Naive thymus-derived CD4-positive, alpha-beta T cell (primary cell): ENCODE measurements around the gene SCD5. TPM values are rescaled to one million over a fixed set of nuclear protein-coding genes. Genes with fewer than 3 reads are reported as not detected.

Source experiments
- ATAC-seq: fragments of 150-1000 bp; cut with Tn5 transposase; 2 replicates; pipeline ENCODE4 v1.10.0; 2021; ENCODE audit warnings: mild to moderate bottlenecking, moderate library complexity
- CTCF ChIA-PET: fragments of 350-600 bp; sonication (Branson Sonifier 250); formaldehyde crosslinking; loops from one replicate; lab custom pipeline; 2021; ENCODE audit warnings: antibody characterized with exemption; lab: Charles Lee
- POLR2A ChIA-PET: fragments of 350-600 bp; sonication (Branson Sonifier 250); formaldehyde crosslinking; loops from one replicate; lab custom pipeline; 2021; ENCODE audit warnings: antibody characterized with exemption, inconsistent platforms; lab: Charles Lee
- DNase-seq, 9 donors: peaks; one replicate each; pipeline versions ENCODE4 v3.0.0 to v3.0.0-alpha.2; 2020 to 2022; ENCODE audit warnings: mixed read lengths in 1 of 9
- H3K27ac ChIP-seq: one replicate; pipeline ENCODE4 v1.7.0; 2013; ENCODE audit warnings: mild to moderate bottlenecking, low read depth, low read length, moderate library complexity
- H3K27me3 ChIP-seq, 2 donors: one replicate each; pipeline ENCODE4 v1.7.0; 2013; ENCODE audit warnings: low read length in 2 of 2, mild to moderate bottlenecking in 2 of 2, moderate library complexity in 2 of 2; ENCODE audit not compliant: control insufficient read depth in 2 of 2, insufficient read depth in 2 of 2
- H3K36me3 ChIP-seq, 3 experiments: 1 replicate in 2 of 3; 2 replicates in 1 of 3; pipeline ENCODE4 v1.7.0; 2013; ENCODE audit warnings: low read length in 3 of 3, mild to moderate bottlenecking in 3 of 3, moderate library complexity in 1 of 3; ENCODE audit not compliant: insufficient read depth in 3 of 3, control insufficient read depth in 2 of 3
- H3K4me1 ChIP-seq, 2 donors: one replicate each; pipeline ENCODE4 v1.7.0; 2013; ENCODE audit warnings: low read length in 2 of 2, mild to moderate bottlenecking in 2 of 2, moderate library complexity in 1 of 2; ENCODE audit not compliant: control insufficient read depth in 2 of 2, insufficient read depth in 2 of 2
- H3K4me3 ChIP-seq: 2 replicates; pipeline ENCODE4 v1.7.0; 2013; ENCODE audit warnings: mild to moderate bottlenecking, low read length
- H3K9me3 ChIP-seq, 3 experiments: 1 replicate in 2 of 3; 2 replicates in 1 of 3; pipeline ENCODE4 v1.7.0; 2013; ENCODE audit warnings: low read length in 3 of 3; ENCODE audit not compliant: control insufficient read depth in 2 of 3
- H3K27ac Mint-ChIP-seq, 9 donors: one replicate each; pipeline ENCODE4 v1.8.0; 2020 to 2022; ENCODE audit warnings: mixed read lengths in 9 of 9, mild to moderate bottlenecking in 8 of 9, moderate library complexity in 5 of 9, inconsistent platforms in 2 of 9
- H3K27me3 Mint-ChIP-seq, 5 donors: one replicate each; pipeline ENCODE4 v1.8.0; 2021 to 2022; ENCODE audit warnings: mixed read lengths in 5 of 5, mild to moderate bottlenecking in 1 of 5
- H3K36me3 Mint-ChIP-seq, 5 donors: one replicate each; pipeline ENCODE4 v1.8.0; 2020 to 2022; ENCODE audit warnings: mixed read lengths in 5 of 5, mild to moderate bottlenecking in 3 of 5, inconsistent platforms in 1 of 5
- H3K4me1 Mint-ChIP-seq, 7 donors: one replicate each; pipeline ENCODE4 v1.8.0; 2020 to 2022; ENCODE audit warnings: mixed read lengths in 7 of 7, mild to moderate bottlenecking in 3 of 7, inconsistent platforms in 1 of 7
- H3K4me3 Mint-ChIP-seq, 10 donors: one replicate each; pipeline ENCODE4 v1.8.0; 2020 to 2022; ENCODE audit warnings: mild to moderate bottlenecking in 10 of 10, mixed read lengths in 10 of 10, moderate library complexity in 6 of 10, inconsistent platforms in 2 of 10
- H3K9me3 Mint-ChIP-seq, 11 donors: one replicate each; pipeline ENCODE4 v1.8.0; 2020 to 2022; ENCODE audit warnings: mixed read lengths in 11 of 11, mild to moderate bottlenecking in 4 of 11, inconsistent platforms in 1 of 11, moderate library complexity in 1 of 11
- intact Hi-C, 2 donors: fragments of 100-400 bp; cut with micrococcal nuclease; formaldehyde crosslinking; loops; one replicate each; pipeline ENCODE4 v1.15.1; 2023
- polyA plus RNA-seq, 2 donors: library from polyadenylated mRNA; unstranded; fragments of 300-500 nt; fragmentation: Illumina TruSeq; gene quantifications; one replicate each; pipeline ENCODE4 v1.2.3, GENCODE V29; 2021
- total RNA-seq, 6 experiments: library from RNA in 5 of 6; stranded (reverse) in 5 of 6; gene quantifications; 1 replicate in 5 of 6; 2 replicates in 1 of 6; pipeline ENCODE4 v1.2.3 and lab custom pipeline; 2021 to 2026

Gene SCD5
- total and polyA plus RNA-seq, 7 experiments from 2014 or later, result 0.13 to 1.5 (median 0.44) TPM; not detected in 4

DNA sequence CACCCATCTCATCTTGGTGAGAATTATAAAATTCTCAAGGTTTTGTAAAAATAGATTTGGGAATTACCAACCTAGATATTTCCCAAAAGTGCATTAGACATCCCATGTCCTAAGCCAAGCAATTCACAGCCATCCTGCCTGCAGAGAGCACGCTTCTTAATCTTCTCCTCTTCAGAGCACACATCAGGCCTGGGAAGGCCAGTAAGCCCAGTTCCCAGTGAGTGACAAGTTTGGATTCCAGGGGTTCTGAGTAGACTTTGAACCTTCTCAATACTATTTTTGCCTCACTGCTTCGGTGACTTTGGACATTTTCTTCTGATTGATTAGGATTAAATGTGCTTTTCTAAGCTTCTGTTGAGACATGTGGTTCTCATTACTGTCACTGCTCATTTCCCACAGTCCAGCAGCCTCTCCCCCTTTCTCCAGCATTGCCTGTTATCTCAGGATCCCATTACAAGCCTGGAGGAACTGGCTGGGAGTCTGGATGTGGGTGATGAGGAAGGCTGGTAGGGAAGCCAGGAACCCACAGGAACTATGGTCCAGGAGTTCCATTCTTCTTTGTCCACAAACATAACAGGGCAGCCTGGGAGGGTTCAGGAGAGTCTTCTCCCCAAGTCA, 180.4 kb downstream of the SCD5 start:
- Histone ChIP-seq H3K27ac (no peak overlapping the region), H3K4me3 (no peak overlapping the region), H3K4me1 (no peaks in the 10 kb centered on the region), H3K9me3 (no peaks in the 10 kb centered on the region), H3K27me3 (no peaks in the 10 kb centered on the region), H3K36me3 (no peaks in the 10 kb centered on the region)
- POLR2A ChIA-PET, result no interaction called here
- no peaks in the 10 kb centered on the region for H3K36me3 Mint-ChIP-seq
- no peaks in the 10 kb centered on the region for H3K9me3 Mint-ChIP-seq
- intact Hi-C loops, result no loop called here
- DNase-seq (no peak), ATAC-seq (no peak)
- H3K4me1 Mint-ChIP-seq, result no peaks in the 10 kb centered on the region
- peaks cover 0 to 9% (median 4%) of the 10 kb centered on the region in 5 donors for H3K27me3 Mint-ChIP-seq
- CTCF ChIA-PET, result no interaction called here
- H3K27ac Mint-ChIP-seq, result no peak overlapping the region
- no peak overlapping the region for H3K4me3 Mint-ChIP-seq

DNA sequence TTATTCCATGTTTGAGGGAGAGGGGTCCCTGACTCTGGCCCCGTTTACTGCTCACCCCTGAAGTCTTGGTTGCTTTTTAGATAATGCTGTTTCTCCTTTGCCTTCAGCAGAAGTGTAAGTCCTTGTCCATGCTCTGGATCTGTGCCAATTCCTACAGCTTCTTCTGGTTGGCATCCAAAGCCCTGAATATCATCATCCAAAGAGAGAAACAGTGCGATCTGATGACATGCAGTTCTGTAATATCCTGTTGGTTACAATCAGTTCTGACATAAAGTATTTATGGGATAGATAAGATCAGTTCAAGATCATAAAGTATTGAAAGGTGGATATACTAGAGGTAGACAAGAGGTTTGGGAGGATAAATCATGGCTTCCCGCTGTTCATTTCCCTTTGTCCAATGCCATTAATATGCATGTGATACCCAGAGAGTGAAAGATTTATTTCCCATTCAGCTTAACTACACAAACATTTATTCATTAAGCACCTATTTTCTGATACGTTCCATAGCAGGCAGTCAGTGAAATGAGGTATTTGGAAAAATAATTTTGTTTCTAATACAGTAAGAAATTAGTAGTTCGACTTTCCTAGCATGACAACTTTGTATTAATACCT, 183.7 kb downstream of the SCD5 start:
- intact Hi-C loops, result no loop called here
- Mint-ChIP-seq H3K36me3 (no peaks in the 10 kb centered on the region), H3K4me3 (no peak overlapping the region), H3K27ac (no peak overlapping the region), H3K4me1 (no peaks in the 10 kb centered on the region), H3K27me3 (peaks cover 0 to 9% (median 4%) of the 10 kb centered on the region in 5 donors), H3K9me3 (no peaks in the 10 kb centered on the region)
- DNase-seq (no peak), ATAC-seq (no peak)
- Histone ChIP-seq H3K27ac (no peak overlapping the region), H3K36me3 (no peaks in the 10 kb centered on the region), H3K4me1 (no peaks in the 10 kb centered on the region), H3K27me3 (no peaks in the 10 kb centered on the region), H3K9me3 (no peaks in the 10 kb centered on the region), H3K4me3 (no peak overlapping the region)
- CTCF ChIA-PET, result interaction anchor here (0.6 to 0.7 kb wide), 2 partner anchors 16 to 89 kb away, joined by 3 read pairs; no protein-coding TSS in a partner anchor
- POLR2A ChIA-PET, result no interaction called here

DNA sequence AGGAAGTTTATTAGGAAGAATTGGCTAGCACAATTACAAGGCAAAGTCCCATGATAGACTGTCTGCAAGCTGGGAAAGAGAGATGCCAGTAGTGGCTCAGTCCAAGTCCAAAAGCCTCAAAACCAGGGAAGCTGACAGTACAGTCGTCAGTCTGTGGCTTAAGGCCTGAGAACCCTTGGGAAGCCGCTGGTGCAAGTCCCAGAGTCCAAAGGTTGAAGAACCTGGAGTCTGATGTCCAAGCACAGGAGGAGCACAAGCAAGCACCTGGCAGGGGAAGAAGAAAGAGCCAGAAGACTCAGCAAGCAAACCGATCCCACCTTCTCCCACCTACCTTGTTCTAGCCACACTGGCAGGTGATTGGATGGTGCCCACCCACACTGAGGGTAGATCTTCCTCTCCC, 185.5 kb downstream of the SCD5 start:
- Histone ChIP-seq H3K9me3 (no peaks in the 10 kb centered on the region), H3K27me3 (no peaks in the 10 kb centered on the region), H3K27ac (no peak overlapping the region), H3K36me3 (no peaks in the 10 kb centered on the region), H3K4me1 (no peaks in the 10 kb centered on the region), H3K4me3 (no peak overlapping the region)
- Mint-ChIP-seq H3K36me3 (no peaks in the 10 kb centered on the region), H3K27ac (no peak overlapping the region), H3K9me3 (no peaks in the 10 kb centered on the region), H3K4me1 (no peaks in the 10 kb centered on the region), H3K4me3 (no peak overlapping the region), H3K27me3 (peaks cover 0 to 9% (median 2%) of the 10 kb centered on the region in 5 donors)
- CTCF ChIA-PET, result no interaction called here
- intact Hi-C loops, result no loop called here
- POLR2A ChIA-PET, result no interaction called here
- DNase-seq, result no peak
- ATAC-seq, result no peak

DNA sequence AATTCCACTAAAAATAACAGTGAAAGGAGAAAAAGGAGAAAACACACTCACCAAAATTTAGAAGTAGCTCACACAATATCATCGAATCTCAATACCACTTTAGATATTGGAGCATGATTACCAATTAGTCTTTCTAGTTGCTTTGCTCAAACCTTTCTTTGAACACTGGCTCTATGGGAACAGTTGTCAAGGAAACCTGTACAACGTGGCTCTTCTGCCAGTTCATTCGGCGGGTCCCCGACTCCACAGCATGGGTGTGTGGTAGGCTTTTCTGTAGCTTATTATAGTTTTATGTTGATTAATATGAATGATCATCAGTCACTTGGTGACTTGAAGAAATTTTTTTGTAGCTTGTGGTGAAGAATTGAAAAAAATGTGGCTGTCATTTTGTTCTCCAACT, 186.6 kb downstream of the SCD5 start:
- H3K9me3 ChIP-seq, result no peaks in the 10 kb centered on the region
- no peak overlapping the region for H3K27ac ChIP-seq
- Mint-ChIP-seq H3K9me3 (no peaks in the 10 kb centered on the region), H3K27me3 (peaks cover 0 to 9% (median 2%) of the 10 kb centered on the region in 5 donors), H3K36me3 (no peaks in the 10 kb centered on the region), H3K4me1 (no peaks in the 10 kb centered on the region), H3K27ac (no peak overlapping the region), H3K4me3 (no peak overlapping the region)
- H3K4me3 ChIP-seq, result no peak overlapping the region
- no peaks in the 10 kb centered on the region for H3K27me3 ChIP-seq
- H3K36me3 ChIP-seq, result no peaks in the 10 kb centered on the region
- ChIA-PET POLR2A (no interaction called here), CTCF (no interaction called here)
- DNase-seq (no peak), ATAC-seq (no peak)
- no peaks in the 10 kb centered on the region for H3K4me1 ChIP-seq
- intact Hi-C loops, result no loop called here

DNA sequence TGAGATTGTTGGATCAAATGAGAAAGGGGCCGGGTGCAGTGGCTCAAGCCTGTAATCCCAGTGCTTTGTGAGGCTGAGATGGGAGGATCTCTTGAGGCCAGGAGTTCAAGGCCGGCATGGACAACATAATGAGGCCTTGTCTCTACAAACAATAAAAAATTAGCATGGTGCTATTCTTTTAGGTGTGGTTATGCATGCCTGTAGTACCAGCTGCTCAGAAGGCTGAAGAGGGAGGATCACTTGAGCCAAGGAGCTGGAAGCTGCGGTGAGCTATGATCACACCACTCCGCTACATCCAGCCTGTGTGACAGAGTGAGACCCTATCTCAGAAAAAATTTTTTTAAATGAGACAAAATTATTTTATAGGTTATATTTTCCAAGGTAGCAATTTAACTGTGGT, 187.1 kb downstream of the SCD5 start:
- Mint-ChIP-seq H3K36me3 (no peaks in the 10 kb centered on the region), H3K27me3 (peaks cover 0 to 9% (median 2%) of the 10 kb centered on the region in 5 donors), H3K4me1 (no peaks in the 10 kb centered on the region), H3K9me3 (no peaks in the 10 kb centered on the region), H3K27ac (no peak overlapping the region), H3K4me3 (no peak overlapping the region)
- DNase-seq (no peak), ATAC-seq (no peak)
- no peak overlapping the region for H3K4me3 ChIP-seq
- H3K4me1 ChIP-seq, result no peaks in the 10 kb centered on the region
- no peak overlapping the region for H3K27ac ChIP-seq
- H3K9me3 ChIP-seq, result no peaks in the 10 kb centered on the region
- no peaks in the 10 kb centered on the region for H3K27me3 ChIP-seq
- ChIA-PET POLR2A (no interaction called here), CTCF (no interaction called here)
- no peaks in the 10 kb centered on the region for H3K36me3 ChIP-seq
- intact Hi-C loops, result no loop called here

DNA sequence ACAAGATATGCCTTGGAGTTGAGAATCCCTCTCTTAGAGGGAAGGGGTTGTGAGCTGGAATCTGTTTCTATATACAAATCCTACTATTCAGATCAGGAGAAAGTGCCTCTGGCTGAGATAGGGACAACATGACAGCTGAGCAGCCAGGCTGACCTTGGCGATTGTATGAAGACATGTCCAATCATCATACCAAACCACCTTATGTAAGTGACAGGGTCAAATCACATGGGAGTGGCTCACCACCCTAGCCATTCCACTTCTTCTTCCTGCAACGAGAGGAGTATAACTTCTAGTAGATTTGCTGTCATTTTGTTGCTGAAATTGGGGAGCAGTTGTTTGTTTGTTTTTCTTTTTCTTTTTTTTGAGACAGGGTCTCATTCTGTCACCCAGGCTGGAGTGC, 188.6 kb downstream of the SCD5 start:
- Mint-ChIP-seq H3K36me3 (no peaks in the 10 kb centered on the region), H3K4me1 (no peaks in the 10 kb centered on the region), H3K9me3 (peaks cover 0 to 3% (median 0%) of the 10 kb centered on the region in 11 donors), H3K27ac (no peak overlapping the region), H3K4me3 (no peak overlapping the region), H3K27me3 (peaks cover 0 to 4% (median 2%) of the 10 kb centered on the region in 5 donors)
- no peaks in the 10 kb centered on the region for H3K27me3 ChIP-seq
- intact Hi-C loops, result no loop called here
- H3K4me3 ChIP-seq, result no peak overlapping the region
- no peak for DNase-seq
- H3K27ac ChIP-seq, result no peak overlapping the region
- no peaks in the 10 kb centered on the region for H3K9me3 ChIP-seq
- no peak for ATAC-seq
- H3K4me1 ChIP-seq, result no peaks in the 10 kb centered on the region
- no peaks in the 10 kb centered on the region for H3K36me3 ChIP-seq
- CTCF ChIA-PET, result no interaction called here
- POLR2A ChIA-PET, result no interaction called here

DNA sequence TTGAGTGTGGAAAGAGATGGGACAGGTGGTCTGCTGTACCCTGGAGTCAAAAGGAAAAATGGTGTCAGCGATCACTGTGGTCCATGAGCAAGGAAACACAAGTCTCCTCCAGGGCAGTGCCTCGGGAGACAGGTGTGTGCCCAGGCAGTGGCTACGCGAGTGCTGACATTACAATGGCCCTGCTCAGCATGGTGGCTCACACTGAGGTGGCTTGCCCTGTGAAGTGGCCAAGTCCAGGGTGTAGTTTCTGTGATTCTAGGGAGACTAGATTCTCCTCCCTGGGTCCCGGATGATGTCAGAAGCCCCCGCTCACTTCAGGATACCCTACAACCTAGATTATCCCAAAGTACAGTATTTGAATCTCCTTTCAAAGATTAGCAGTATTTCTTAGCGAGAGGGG, 192.0 kb downstream of the SCD5 start:
- no peaks in the 10 kb centered on the region for H3K27me3 ChIP-seq
- no peak overlapping the region for H3K4me3 ChIP-seq
- H3K4me1 ChIP-seq, result no peaks in the 10 kb centered on the region
- ATAC-seq (no peak), DNase-seq (no peak)
- H3K9me3 ChIP-seq, result no peaks in the 10 kb centered on the region
- ChIA-PET CTCF (no interaction called here), POLR2A (no interaction called here)
- peaks cover 0 to 8% (median 0%) of the 10 kb centered on the region in 5 donors for H3K27me3 Mint-ChIP-seq
- peaks cover 0 to 3% (median 0%) of the 10 kb centered on the region in 11 donors for H3K9me3 Mint-ChIP-seq
- no peaks in the 10 kb centered on the region for H3K36me3 Mint-ChIP-seq
- intact Hi-C loops, result no loop called here
- no peak overlapping the region for H3K27ac ChIP-seq
- H3K4me3 Mint-ChIP-seq, result no peak overlapping the region
- H3K27ac Mint-ChIP-seq, result no peak overlapping the region
- H3K4me1 Mint-ChIP-seq, result no peaks in the 10 kb centered on the region
- no peaks in the 10 kb centered on the region for H3K36me3 ChIP-seq
